SK-N-SH (cell line): ENCODE results near the gene DND1.
"Not testable (repeated sequence)": the region's sequence is repeated elsewhere in the genome, so short reads cannot be mapped to it uniquely, and the experiment has no call there.

Source experiments
- SIN3A ChIP-seq: IDR thresholded peaks from 2 replicates; pipeline ENCODE4 v1.6.1; 2012; ENCODE audit warnings: low read depth, mild to moderate bottlenecking, low read length, moderate library complexity, borderline replicate concordance
- TF ChIP-seq, protein P1 (sequence below): IDR thresholded peaks from 2 replicates; pipeline ENCODE4 v1.4.0; 2012; ENCODE audit warnings: low read depth, borderline replicate concordance

GRCh38 chr5:140638898-140639147 is 34.6 kb downstream of the DND1 start:
- not testable (repeated sequence) for TF ChIP-seq SIN3A
- TF ChIP-seq, protein P1, sequence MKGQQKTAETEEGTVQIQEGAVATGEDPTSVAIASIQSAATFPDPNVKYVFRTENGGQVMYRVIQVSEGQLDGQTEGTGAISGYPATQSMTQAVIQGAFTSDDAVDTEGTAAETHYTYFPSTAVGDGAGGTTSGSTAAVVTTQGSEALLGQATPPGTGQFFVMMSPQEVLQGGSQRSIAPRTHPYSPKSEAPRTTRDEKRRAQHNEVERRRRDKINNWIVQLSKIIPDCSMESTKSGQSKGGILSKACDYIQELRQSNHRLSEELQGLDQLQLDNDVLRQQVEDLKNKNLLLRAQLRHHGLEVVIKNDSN, result not testable (repeated sequence)
